Gastroesophageal sphincter (tissue), 3 donors: ENCODE measurements around the gene MITF.

Source experiments
- EP300 ChIP-seq: sonication (generic); formaldehyde crosslinking; IDR thresholded peaks from one replicate; pipeline ENCODE4 v1.6.1; 2017; ENCODE audit warnings: antibody characterized with exemption, mild to moderate bottlenecking
- POLR2A ChIP-seq, 2 donors: fragments of 450-650 bp; IDR thresholded peaks; one replicate each; pipeline ENCODE4 v1.6.1; 2017; ENCODE audit warnings: antibody characterized with exemption in 2 of 2, mild to moderate bottlenecking in 2 of 2, moderate library complexity in 1 of 2
- POLR2AphosphoS5 ChIP-seq: sonication (generic); formaldehyde crosslinking; IDR thresholded peaks from one replicate; pipeline ENCODE4 v1.6.1; 2017; ENCODE audit warnings: antibody characterized with exemption
- TF ChIP-seq, protein P1 (sequence below), 4 experiments: fragments of 200-600 bp in 2 of 4; fragments of 450-650 bp in 2 of 4; sonication (generic) in 1 of 4; IDR thresholded peaks; one replicate each; pipeline ENCODE4 v1.5.1; 2017 to 2019; ENCODE audit warnings: antibody characterized with exemption in 4 of 4, mild to moderate bottlenecking in 2 of 4, moderate library complexity in 2 of 4

DNA sequence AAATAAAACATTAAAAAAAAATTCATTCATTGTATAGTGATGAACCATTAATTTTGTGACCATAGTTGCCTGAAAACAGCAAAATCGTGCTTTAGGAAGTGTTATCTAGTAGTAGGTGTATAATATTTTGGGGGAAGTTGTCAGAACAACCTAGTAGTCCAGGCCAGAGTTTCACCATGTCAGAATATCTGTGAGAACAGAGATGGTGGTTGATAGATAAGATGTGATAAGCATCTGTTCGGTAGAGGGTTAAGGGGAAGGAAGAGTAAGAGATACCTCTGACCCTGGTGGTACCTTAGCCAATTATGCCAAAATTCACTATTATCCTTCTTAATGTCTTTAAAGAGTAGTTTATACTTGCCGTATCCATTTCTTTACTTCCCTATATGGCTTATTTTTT is 113.8 kb downstream of the MITF start:
- no peak for TF ChIP-seq EP300
- TF ChIP-seq POLR2AphosphoS5, result no peak
- TF ChIP-seq, protein P1, sequence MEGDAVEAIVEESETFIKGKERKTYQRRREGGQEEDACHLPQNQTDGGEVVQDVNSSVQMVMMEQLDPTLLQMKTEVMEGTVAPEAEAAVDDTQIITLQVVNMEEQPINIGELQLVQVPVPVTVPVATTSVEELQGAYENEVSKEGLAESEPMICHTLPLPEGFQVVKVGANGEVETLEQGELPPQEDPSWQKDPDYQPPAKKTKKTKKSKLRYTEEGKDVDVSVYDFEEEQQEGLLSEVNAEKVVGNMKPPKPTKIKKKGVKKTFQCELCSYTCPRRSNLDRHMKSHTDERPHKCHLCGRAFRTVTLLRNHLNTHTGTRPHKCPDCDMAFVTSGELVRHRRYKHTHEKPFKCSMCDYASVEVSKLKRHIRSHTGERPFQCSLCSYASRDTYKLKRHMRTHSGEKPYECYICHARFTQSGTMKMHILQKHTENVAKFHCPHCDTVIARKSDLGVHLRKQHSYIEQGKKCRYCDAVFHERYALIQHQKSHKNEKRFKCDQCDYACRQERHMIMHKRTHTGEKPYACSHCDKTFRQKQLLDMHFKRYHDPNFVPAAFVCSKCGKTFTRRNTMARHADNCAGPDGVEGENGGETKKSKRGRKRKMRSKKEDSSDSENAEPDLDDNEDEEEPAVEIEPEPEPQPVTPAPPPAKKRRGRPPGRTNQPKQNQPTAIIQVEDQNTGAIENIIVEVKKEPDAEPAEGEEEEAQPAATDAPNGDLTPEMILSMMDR (IDR thresholded peaks at IDR 0.05), result no peak
- no peak for TF ChIP-seq POLR2A (IDR thresholded peaks at IDR 0.05)
